HG03196 (cell line): Measurements from ENCODE around the gene DCP1B.
"Not testable (repeated sequence)": the region's sequence is repeated elsewhere in the genome, so short reads cannot be mapped to it uniquely, and the experiment has no call there.

ENCODE experiments used
- ATAC-seq: cut with Tn5 transposase; IDR thresholded peaks from one replicate; pipeline ENCODE4 v1.9.1; 2021; ENCODE audit not compliant: unreplicated experiment

The DCP1B gene

DNA sequence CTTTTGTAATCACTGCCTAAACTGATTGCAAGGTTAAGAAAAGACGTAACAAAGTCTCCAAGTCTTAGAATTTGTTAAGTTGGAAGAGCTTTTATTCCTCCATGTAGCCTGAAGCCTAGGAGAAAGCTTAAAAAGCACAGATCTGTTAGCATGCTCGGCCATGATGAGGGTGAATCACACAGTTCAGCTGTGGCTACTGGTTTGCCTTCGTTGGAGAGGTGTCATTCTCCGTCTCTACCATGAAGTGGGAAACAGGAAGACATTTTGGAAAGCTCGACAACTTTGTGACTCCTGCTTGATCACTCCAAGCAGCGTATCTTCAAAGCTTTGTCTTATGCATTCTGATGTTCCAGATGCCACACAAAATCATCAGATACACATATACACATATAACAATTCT, 27.1 kb downstream of the DCP1B start:
- ATAC-seq: no peak

DNA sequence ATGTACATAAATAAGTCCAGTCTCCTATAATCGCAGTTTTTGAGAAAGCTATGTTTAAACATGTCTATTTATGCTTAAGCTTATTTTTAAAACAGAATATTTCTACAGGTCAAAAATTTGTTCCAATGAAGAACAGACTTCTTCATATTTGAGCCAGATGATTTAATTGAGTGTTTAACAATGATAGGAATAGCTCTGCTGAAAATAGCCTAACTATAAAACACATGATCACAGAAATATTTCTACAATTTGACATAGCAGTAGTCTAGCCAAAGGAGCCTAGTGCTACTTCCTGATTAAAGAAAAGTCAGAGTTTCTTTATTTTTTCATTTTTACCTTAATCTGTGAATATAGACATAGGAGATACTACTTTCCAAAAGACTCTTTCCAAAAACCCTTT, 29.4 kb downstream of the DCP1B start:
- no peak for ATAC-seq

DNA sequence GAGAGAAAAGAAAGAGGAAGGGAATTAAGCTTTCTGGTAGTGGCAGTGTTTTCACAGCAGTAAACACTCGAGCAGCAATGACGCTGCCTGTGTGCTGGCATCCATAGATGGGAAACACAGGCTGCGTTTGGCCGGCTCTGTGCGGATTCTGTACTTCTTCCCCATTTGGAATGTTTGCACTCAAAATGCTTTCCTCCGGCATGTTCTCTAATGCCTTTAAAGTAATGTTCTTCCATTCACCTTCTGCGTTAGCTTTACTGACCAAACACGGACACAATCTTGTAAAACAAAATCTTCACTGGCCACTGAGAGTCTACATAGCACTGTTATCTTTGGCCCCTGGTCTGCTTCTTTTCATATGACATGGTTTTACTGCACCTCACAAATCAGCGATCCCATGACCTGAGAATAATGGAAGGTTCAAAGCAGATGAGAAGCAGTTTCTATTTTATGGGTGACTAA, 31.4 kb downstream of the DCP1B start:
- no peak for ATAC-seq

DNA sequence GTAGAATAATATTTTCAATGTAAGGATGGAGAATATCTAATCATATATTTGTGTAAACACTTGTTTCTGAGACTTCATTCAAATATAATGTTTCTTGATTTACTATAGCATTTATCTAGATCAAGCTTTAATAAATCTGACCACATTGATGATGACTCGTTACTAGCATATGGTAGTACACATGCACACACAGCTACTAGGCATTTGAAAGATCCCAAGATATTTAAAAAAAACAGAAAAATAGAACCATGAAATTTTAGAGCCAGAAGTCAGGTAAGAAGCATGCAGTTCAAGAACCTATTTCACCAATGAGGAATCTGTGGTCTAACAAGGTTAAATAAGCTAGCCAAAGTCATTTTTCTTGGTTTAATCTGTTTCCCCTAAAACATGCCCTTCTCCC, 32.0 kb downstream of the DCP1B start:
- no peak for ATAC-seq

DNA sequence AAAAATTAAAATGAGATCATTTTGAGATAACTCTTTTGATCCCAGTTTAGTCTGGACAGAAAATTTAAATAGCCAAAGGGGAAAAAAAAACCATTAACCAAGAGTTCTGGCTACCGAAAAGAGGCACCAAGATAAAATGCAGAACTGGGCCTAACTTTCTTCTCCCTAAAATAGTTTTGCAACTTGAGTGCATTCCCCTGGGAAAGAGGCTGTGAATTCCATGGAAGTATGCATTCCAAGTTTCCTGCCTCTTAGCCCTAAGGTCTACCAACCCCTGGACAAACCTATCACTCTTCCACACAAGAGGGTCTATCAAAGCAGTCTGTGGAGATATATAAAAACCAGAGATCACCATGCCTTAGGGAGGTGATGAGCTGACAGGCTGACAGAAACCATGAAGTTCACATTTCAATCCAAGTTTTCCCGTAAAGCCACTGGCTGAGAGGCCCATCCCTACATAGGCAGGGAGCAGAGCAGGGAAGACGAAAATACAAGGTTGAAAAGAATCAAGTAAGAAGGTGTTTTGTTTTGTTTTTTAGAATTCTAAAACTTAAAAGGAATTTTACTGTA, 33.8 kb downstream of the DCP1B start:
- ATAC-seq: no peak

DNA sequence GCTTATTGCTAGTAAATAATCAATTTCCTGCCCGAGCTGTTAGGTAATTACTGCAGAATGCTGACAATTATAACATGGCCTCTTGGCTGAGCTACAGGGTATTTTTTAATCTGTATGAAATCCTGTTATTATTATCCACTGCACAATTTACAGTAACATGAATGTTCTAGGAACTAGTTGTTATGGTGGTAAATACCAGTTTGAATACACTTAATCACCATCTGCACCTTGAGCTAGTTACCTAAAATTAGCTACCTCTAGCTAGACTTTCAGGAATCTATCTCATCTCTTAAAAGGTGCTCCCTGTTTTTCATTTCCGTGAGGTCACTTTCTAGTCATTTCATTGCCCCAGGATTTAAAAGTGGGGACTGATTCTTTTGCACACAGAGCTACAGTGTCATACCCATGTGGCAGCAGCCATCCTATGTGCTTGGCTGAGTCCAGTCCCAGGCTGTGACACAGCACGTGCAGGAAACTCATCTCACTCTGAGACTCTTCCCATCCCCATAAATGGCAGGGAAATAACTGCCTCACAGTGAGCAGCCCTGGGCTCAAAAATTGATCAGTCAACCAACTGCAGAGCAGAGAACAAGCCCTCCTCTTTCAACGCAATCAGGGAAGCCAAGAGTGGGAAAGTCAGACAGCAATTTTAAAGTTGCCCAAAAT, 37.6 kb downstream of the DCP1B start:
- ATAC-seq: no peak

DNA sequence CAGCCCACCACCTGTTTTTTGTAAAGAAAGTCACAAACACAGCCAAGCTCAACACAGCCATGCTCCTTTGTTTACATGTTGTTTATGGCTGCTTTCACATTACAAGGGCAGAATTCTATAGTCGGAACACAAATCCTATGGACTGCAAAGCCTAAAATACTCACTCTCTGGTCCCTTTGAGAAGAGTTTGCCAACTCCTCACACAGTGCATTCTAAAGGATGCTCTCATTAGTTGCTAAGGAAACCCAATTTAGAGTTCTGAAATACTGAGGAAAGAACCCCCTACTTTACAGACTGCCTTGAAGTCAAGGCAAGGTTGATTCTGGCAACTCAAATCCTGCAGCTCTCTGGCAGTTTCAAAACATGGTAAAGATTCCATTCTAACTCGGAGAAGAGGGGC, 38.3 kb downstream of the DCP1B start:
- no peak for ATAC-seq

DNA sequence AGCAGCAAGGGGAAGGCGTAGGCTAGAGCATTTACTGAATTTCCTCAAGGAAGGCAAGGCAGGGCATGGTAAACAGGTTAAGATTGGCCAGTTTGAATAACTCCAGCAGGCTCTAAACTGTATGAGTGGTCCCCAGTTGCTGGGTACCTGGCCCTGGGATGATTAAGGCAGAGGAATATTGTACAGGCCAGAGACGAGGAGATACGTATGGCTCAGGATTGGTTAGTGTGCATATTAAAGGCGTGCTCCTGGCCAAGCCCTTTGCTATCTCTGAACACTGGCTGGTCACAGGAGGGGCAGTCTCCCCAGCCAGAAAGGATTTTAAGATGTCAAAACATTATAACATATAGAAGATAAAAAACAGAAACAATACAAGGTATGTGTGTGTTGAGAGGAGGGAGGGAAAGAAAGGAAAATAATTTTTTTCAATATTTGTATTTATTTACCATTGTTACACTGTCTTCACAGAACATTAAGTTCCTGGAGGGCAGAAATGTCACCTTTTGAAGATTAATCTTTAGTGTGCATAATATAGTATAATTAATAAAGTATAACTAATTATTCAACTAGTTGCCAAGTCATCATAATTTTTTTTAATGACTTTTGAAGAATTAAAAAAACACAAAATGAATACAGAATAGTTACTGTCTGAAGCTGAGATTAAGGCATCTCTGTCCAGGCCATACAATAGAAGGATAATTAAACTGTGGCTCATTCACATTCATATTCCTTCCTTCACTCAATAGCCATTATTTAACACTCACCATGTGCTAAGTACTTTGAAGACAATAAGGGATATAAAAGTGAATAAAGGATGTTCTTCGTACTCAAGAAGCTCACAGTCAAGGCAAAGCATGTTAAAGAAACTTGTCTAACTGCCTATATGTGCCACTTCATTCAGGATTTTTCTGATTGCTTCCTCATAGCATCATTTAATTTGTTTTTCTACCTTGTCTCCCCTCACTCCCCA, 41.9 kb downstream of the DCP1B start:
- ATAC-seq: no peak

DNA sequence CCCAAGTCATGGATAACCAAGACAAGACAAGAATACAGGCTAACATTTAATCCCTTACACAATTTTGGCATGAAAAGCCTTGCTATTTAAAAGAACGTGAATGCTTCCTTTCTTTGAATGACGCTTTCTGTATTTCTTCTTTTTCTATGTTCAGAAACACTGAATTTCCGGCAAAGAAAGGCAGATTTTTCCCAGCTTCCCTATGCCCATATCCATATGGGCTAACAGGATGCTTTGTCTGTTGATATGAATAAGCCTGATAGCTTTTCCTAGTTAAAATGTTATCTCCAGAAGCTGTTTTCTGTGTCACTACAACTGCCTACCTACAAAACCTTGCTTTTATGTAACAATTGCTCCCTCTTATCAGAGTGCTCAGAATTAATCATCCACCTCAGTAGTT, 47.5 kb downstream of the DCP1B start:
- no peak for ATAC-seq

DNA sequence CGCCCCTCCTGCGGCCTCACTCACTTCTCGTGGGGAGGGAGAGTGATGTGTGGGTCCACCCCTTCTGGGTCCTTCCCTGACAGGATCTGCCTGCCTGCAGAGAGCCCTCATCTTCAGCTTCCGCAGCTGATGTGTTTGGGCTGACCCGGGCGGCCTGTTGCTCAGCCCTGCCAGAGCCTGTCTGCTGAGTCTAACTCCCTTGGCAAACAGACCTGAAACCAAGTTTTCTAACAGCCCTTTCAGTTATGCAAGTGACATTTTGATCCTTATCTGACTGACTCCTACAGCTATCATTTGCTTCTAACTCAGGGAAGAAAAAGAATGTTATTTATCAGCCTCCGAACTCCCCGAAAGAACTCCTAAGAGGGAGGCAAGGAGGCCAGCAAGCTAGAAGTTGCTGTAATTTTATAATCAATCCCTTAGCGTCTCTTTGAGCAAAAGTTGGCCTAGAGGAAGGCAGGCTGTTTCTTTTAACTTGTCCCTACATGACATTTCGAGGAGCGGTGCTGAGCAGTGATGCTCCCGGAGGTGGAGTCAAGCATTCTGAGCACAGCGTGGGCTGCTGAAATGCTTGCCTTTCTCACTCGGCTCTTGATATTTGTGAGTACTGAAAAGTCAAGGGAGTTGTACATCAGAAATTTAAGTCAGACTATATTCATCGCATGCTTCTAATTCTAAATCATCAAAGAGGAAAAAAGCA, 54.3 kb downstream of the DCP1B start:
- ATAC-seq: no peak

DNA sequence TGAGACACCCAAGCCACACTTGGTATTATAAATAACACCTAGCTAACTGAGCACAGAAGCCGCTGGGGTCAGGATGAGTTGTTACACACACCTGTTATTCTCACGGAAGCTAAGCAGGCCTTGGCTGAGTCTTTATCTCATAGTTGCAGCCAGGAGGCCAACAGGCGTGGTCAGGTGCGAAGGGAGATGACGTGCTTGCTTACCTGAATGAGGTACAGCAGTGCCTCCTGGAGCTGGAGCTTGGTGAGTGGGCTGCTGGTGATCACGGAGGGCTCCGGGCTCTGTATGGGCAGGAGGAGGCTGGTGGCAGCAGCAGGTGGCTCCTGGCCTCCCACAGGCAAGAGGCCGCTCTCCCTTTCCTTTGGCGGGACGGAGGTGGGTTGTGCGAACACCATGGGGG, 55.4 kb downstream of the DCP1B start:
- ATAC-seq: no peak

DNA sequence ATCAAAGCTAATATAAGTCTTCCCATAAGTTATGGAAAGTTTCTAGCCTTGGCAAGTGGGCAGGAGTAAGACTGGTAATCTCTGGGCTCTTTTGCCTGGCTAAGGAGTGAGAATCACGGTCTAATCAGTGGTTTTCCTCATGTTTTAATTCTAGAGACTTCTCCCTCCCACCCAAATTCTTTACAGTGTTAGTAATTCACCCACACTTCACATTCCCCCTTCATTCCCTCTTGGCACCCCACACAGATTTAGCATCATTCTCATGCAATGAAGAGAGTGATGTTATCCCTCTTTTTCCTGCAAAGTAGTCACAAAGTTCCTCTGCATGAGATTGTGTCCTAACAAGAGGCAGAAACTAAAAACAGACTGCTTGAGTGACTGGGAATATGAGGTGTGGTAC, 57.2 kb downstream of the DCP1B start:
- ATAC-seq: no peak

DNA sequence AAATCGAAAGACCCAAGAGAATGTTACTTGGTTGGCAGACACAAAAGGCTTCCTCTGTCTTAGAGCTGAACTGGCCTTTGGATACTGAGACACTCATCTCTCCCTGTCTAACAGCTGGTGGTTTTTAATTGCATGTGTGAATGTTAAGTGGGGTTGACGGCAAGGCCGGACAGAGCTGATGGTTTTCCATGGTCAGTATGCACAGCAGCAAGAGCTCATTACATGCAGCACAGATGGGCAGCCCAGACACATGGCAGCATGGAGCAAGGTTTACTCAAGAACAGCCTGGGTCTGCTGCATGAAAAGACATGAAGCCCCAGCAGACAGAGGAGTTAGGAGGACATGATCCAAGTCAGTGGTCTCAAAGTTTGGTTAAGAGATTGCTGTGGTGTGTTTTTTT, 58.0 kb downstream of the DCP1B start:
- no peak for ATAC-seq

DNA sequence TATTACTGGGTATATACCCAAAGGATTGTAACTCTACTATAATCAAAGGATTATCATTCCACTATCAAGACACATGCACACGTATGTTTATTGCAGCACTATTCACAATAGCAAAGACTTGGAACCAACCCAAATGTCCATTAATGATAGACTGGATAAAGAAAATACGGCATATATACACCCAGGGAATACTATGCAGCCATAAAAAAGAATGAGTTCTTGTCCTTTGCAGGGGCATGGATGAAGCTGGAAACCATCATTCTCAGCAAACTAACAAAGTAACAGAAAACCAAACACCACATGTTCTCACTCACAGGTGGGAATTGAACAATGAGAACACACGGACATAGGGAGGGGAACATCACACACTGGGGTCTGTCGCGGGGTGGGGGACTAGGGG, 58.8 kb downstream of the DCP1B start:
- not testable (repeated sequence) for ATAC-seq

DNA sequence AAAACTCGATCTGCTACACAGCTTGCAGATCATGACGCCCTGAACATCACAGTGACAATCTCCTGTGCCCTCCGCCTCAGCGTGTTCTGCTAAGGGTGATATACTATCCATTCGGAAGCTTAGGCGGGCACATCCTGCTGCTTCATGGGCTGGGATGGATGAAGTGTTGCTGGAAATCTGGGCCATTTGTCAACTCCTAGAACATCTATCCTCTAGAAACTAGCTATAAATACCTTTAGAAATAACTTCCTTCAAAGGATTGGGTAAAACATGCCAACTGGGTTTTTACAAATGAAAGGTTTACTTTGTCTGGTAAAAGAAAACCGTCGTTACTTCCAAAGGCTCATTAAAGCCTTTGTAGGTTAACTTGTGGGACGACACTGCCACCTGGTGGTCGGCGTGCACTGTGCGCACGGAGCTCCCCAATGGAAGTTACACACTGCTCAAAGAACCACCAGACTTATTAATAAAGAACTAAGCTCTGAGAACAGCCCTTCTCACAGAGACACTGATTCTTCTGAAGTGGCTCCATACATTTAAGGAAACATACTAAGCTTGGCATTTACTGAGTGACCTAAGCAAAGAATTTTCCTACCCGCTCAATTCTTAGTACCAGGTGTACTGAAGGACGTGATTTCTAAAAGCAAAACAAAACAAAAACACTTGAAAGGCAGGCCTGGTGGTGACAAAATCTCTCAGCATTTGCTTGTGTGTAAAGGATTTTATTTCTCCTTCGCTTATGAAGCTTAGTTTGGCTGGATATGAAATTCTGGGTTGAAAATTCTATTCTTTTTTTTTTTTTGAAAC, 64.3 kb downstream of the DCP1B start:
- no peak for ATAC-seq

DNA sequence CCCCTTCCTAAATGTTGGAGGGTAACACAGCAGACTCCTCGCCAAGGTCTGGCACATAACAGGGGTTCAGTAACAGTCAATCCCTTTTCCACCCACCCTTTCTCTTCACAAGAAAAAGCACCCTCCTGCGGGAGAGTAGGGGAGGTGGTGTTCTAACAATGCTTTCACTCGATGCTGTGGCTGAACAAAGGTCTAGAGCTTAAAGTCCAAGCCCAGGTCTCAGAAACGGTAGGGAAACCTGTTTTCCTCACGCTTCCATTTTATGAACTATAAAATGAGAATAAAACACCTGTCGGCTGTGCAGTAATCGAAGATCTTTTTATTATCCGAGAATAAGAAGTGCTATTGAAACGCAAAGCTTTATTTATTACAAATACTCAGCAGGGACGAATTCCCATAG, 64.9 kb downstream of the DCP1B start:
- no peak for ATAC-seq

DNA sequence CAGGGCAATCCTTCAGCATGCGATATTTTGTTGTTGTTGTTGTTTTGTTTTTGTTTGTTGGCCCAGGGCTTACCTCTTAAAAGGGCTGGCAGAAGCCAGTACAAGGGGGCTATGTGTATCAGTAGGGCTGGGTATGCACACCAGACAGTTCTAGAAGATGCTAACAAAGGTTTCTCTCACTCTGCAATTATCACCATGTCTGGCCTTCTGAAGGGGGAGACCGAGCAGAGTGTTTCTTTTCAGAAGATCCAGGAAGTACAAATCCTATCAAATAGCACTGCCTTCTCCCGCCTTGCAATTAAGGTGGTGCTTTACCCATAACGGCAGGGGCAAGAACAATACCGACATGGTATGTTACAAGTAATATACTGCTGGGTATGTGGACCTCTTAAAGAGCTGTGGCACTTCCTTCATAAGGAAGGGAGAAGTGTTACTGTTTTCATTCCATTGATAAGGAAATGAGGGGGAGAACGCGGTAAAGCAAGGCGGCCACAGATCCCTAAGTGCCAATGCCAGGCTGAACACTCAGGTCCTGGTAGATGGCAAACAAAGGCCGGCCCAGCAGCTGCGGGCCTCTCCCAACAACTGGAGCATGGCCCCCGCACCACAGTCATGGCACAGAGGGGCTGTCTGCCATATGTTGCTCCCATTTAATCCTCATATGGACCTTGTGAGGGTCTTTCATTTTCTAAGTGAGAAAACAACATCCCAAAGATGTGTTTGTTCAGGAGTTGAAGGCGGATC, 66.6 kb downstream of the DCP1B start:
- no peak for ATAC-seq

DNA sequence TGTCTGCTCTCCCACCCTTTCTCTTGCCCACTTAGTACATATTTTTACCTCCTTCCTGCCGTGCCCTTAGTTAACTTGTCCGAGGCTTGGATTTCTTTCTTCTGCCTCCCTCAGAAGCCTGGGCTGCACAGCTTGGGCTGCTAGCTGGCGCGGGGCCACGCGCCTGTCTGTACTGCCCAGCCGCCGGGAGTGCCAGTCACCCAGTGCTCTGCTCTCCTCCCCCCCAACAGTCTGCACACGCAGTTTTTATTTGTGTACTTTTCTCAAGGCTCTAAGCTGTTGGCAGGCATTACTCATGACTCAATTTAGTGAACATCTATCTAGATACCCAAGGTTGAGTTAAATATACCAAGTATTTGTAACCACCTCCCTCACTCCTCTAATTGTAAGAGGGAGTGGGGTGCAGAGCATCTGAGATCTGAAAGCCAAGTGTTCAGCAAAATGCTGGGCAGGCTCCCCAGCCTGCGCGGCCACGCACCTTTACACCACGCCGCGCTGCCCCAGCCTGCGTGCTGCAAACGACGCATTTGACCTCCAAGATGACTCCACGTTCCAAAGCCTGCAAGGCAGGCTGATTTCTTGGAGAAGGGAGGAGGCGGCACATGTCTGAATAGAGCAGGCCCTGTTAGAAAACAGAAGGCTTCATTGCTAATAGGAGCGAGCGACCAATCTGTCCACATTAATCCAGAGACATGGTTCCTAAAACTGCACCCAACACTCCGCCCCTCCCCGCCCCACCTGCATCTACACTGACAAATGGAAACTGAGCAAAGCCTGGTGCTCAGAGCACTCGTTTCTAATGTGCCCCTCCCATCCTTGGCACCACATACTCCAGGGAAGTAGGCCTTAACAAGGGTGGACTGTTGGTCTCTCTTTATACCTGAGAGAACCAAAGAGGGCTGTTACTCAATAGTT, 67.6 kb downstream of the DCP1B start:
- no peak for ATAC-seq
